Measurements from ENCODE around the gene SPATA32. TPM values are rescaled to one million over a fixed set of nuclear protein-coding genes. Genes with fewer than 3 reads are reported as not detected.

Gene SPATA32
- total and polyA plus RNA-seq, 2 experiments from 2014 or later, result not detected

- Mint-ChIP-seq H3K4me1 (no peaks in the 10 kb centered on the region), H3K9me3 (no peaks in the 10 kb centered on the region), H3K27me3 (ENCODE audit: insufficient read depth, low read depth, poor library complexity) (peaks cover 12% of the 10 kb centered on the region), H3K4me3 (no peak overlapping the region), H3K36me3 (ENCODE audit: low read depth) (peaks cover 37% of the 10 kb centered on the region), H3K27ac (no peak overlapping the region)
- no peak overlapping the region for H3K4me2 ChIP-seq
- no peaks in the 10 kb centered on the region for H3K27me3 ChIP-seq (ENCODE audit: insufficient read depth)
- no peak for ATAC-seq
- H3K9me2 ChIP-seq (ENCODE audit: insufficient read depth), result no peaks in the 10 kb centered on the region
- H3K36me3 ChIP-seq (ENCODE audit: insufficient read depth), result no peaks in the 10 kb centered on the region
- no peaks in the 10 kb centered on the region for H3K79me2 ChIP-seq (replicated peaks; ENCODE audit: insufficient read depth)
- H3K4me3 ChIP-seq, result no peak overlapping the region
- no peak overlapping the region for H3K27ac ChIP-seq (ENCODE audit: low read depth)
- no peaks in the 10 kb centered on the region for H3F3A ChIP-seq (replicated peaks; ENCODE audit: low read depth)
- TF ChIP-seq ZNF331 (CRISPR knock-in tag; IDR thresholded peaks at IDR 0.05; ENCODE audit: low read depth), result no peak
- TF ChIP-seq JUNB (IDR thresholded peaks at IDR 0.05; ENCODE audit: unreplicated experiment), result no peak
- TF ChIP-seq CTCF (conservative IDR thresholded peaks at IDR 0.05; ENCODE audit: low read depth in 2 of 2), result no peak
- no peak for TF ChIP-seq ZNF114 (CRISPR knock-in tag; IDR thresholded peaks at IDR 0.05)
- no peak for TF ChIP-seq POLR2AphosphoS5 (IDR thresholded peaks at IDR 0.05; ENCODE audit: low read depth)
- no peak for TF ChIP-seq ZNF462 (CRISPR knock-in tag; IDR thresholded peaks at IDR 0.05)
- TF ChIP-seq, protein P1, sequence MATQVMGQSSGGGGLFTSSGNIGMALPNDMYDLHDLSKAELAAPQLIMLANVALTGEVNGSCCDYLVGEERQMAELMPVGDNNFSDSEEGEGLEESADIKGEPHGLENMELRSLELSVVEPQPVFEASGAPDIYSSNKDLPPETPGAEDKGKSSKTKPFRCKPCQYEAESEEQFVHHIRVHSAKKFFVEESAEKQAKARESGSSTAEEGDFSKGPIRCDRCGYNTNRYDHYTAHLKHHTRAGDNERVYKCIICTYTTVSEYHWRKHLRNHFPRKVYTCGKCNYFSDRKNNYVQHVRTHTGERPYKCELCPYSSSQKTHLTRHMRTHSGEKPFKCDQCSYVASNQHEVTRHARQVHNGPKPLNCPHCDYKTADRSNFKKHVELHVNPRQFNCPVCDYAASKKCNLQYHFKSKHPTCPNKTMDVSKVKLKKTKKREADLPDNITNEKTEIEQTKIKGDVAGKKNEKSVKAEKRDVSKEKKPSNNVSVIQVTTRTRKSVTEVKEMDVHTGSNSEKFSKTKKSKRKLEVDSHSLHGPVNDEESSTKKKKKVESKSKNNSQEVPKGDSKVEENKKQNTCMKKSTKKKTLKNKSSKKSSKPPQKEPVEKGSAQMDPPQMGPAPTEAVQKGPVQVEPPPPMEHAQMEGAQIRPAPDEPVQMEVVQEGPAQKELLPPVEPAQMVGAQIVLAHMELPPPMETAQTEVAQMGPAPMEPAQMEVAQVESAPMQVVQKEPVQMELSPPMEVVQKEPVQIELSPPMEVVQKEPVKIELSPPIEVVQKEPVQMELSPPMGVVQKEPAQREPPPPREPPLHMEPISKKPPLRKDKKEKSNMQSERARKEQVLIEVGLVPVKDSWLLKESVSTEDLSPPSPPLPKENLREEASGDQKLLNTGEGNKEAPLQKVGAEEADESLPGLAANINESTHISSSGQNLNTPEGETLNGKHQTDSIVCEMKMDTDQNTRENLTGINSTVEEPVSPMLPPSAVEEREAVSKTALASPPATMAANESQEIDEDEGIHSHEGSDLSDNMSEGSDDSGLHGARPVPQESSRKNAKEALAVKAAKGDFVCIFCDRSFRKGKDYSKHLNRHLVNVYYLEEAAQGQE (IDR thresholded peaks at IDR 0.05; ENCODE audit: unreplicated experiment), result no peak
- TF ChIP-seq NANOG (IDR thresholded peaks at IDR 0.05; ENCODE audit: borderline replicate concordance), result no peak
- TF ChIP-seq STAT1 (IDR thresholded peaks at IDR 0.05; ENCODE audit: unreplicated experiment), result no peak
- TF ChIP-seq EZH2phosphoT487 (IDR thresholded peaks at IDR 0.05; ENCODE audit: unreplicated experiment), result no peak
- no peak for TF ChIP-seq EZH2 (IDR thresholded peaks at IDR 0.05; ENCODE audit: low read depth, unreplicated experiment)
- TF ChIP-seq CREB1 (CRISPR knock-in tag; IDR thresholded peaks at IDR 0.05; ENCODE audit: low read depth), result no peak
- TF ChIP-seq ETS1 (IDR thresholded peaks at IDR 0.05), result no peak
- H2AFZ ChIP-seq, result no peak overlapping the region
- H3K4me1 ChIP-seq (ENCODE audit: insufficient read depth), result no peaks in the 10 kb centered on the region
- no peak for DNase-seq (ENCODE audit: low spot score)
- H4K20me1 ChIP-seq (replicated peaks; ENCODE audit: insufficient read depth), result no peaks in the 10 kb centered on the region; the same call in 1 of the 2 replicates
Observed at GRCh38 chr17:45286286-45286685, 24.4 kb upstream of the SPATA32 start.
